Thymus (tissue), 11 donors: Measurements from ENCODE around the gene NLRP9. TPM values are rescaled to one million over a fixed set of nuclear protein-coding genes. Genes with fewer than 3 reads are reported as not detected.

Experiments used
- DNase-seq, 9 donors: peaks; one replicate each; pipeline ENCODE4 v3.0.0-alpha.2; 2013; ENCODE audit warnings: low spot score in 9 of 9, low read depth in 6 of 9, missing footprints in 1 of 9
- H3K27ac ChIP-seq, 2 donors: one replicate each; pipeline ENCODE4 v1.5.1; 2013; ENCODE audit warnings: control low read depth in 1 of 2, low read depth in 1 of 2, low read length in 1 of 2, mild to moderate bottlenecking in 1 of 2, moderate library complexity in 1 of 2
- H3K27me3 ChIP-seq, 2 donors: one replicate each; pipeline ENCODE4 v1.5.1; 2013; ENCODE audit warnings: low read length in 1 of 2; ENCODE audit not compliant: control insufficient read depth in 2 of 2, insufficient read depth in 1 of 2
- H3K36me3 ChIP-seq, 2 donors: one replicate each; pipeline ENCODE4 v1.5.1; 2013; ENCODE audit warnings: low read length in 1 of 2, mild to moderate bottlenecking in 1 of 2, moderate library complexity in 1 of 2; ENCODE audit not compliant: control insufficient read depth in 2 of 2, insufficient read depth in 2 of 2
- H3K4me1 ChIP-seq, 2 donors: one replicate each; pipeline ENCODE4 v1.5.1; 2013; ENCODE audit warnings: low read length in 2 of 2; ENCODE audit not compliant: control insufficient read depth in 2 of 2, insufficient read depth in 2 of 2
- H3K4me3 ChIP-seq, 2 donors: one replicate each; pipeline ENCODE4 v1.5.1; 2013; ENCODE audit warnings: low read length in 2 of 2, control low read depth in 1 of 2, mild to moderate bottlenecking in 1 of 2
- H3K9me3 ChIP-seq, 2 donors: one replicate each; pipeline ENCODE4 v1.5.1; 2013; ENCODE audit warnings: low read length in 1 of 2, mild to moderate bottlenecking in 1 of 2; ENCODE audit not compliant: control insufficient read depth in 2 of 2, insufficient read depth in 1 of 2
- WGBS: extraction: QIAGEN DNeasy Blood & Tissue Kit; methylation state at CpG from one replicate; pipeline ENCODE4 v1.1.7; 2013; 5-methylcytosine and 5-hydroxymethylcytosine counted together
- polyA plus RNA-seq: library from polyadenylated mRNA; stranded (reverse); fragments of 200-250 nt; gene quantifications from one replicate; pipeline ENCODE4 v1.2.3, GENCODE V29; 2013
- total RNA-seq: library from RNA; stranded (reverse); fragments of 120-200 nt; gene quantifications from one replicate; pipeline ENCODE4 v1.2.4, GENCODE V29; 2013
- donor health status: healthy.

Gene NLRP9
- total and polyA plus RNA-seq, 2 donors, result 0.02 TPM; not detected in 1

- Histone ChIP-seq H3K4me1 (peaks cover 15 to 19% of the 10 kb centered on the region in 2 donors), H3K4me3 (no peak overlapping the region), H3K27ac (no peak overlapping the region), H3K27me3 (no peaks in the 10 kb centered on the region), H3K9me3 (no peaks in the 10 kb centered on the region), H3K36me3 (peaks cover 43 to 48% of the 10 kb centered on the region in 2 donors)
- no peak for DNase-seq
- 96% methylated on average over 5 of the region's 5 CpGs for WGBS
These were observed 65.8 kb downstream of the NLRP9 start for GRCh38 chr19:55672418-55672817.

GRCh38 chr19:55671054-55671378 lies 67.2 kb downstream of the NLRP9 start:
- Histone ChIP-seq H3K36me3 (peaks cover 57 to 61% of the 10 kb centered on the region in 2 donors), H3K27me3 (no peaks in the 10 kb centered on the region), H3K9me3 (no peaks in the 10 kb centered on the region), H3K4me3 (no peak overlapping the region), H3K4me1 (peaks cover 5 to 11% of the 10 kb centered on the region in 2 donors), H3K27ac (no peak overlapping the region)
- WGBS, result over 99% methylated on average over 2 of the region's 2 CpGs
- no peak for DNase-seq

- peaks cover 0 to 6% of the 10 kb centered on the region in 2 donors for H3K4me1 ChIP-seq
- no peak overlapping the region for H3K4me3 ChIP-seq
- H3K27me3 ChIP-seq, result no peaks in the 10 kb centered on the region
- H3K9me3 ChIP-seq, result no peaks in the 10 kb centered on the region
- WGBS, result 91% methylated on average over 23 of the region's 23 CpGs
- H3K27ac ChIP-seq, result no peak overlapping the region
- no peak for DNase-seq
- peaks cover 62 to 65% of the 10 kb centered on the region in 2 donors for H3K36me3 ChIP-seq
These were observed 67.7 kb downstream of the NLRP9 start for GRCh38 chr19:55670280-55671053.

- peaks cover 66 to 71% of the 10 kb centered on the region in 2 donors for H3K36me3 ChIP-seq
- no peak overlapping the region for H3K27ac ChIP-seq
- 95% methylated on average over 43 of the region's 43 CpGs for WGBS
- DNase-seq, result no peak
- H3K9me3 ChIP-seq, result no peaks in the 10 kb centered on the region
- no peaks in the 10 kb centered on the region for H3K27me3 ChIP-seq
- no peak overlapping the region for H3K4me3 ChIP-seq
- peaks cover 0 to 5% of the 10 kb centered on the region in 2 donors for H3K4me1 ChIP-seq
These were observed 68.6 kb downstream of the NLRP9 start for GRCh38 chr19:55669418-55670279.

- H3K27ac ChIP-seq, result no peak overlapping the region
- no peaks in the 10 kb centered on the region for H3K9me3 ChIP-seq
- H3K4me3 ChIP-seq, result no peak overlapping the region
- H3K36me3 ChIP-seq, result peaks cover 73 to 80% of the 10 kb centered on the region in 2 donors
- H3K4me1 ChIP-seq, result no peaks in the 10 kb centered on the region
- 94% methylated on average over 30 of the region's 30 CpGs for WGBS
- no peak for DNase-seq
- H3K27me3 ChIP-seq, result no peaks in the 10 kb centered on the region
These were observed 69.4 kb downstream of the NLRP9 start for GRCh38 chr19:55668603-55669348.

DNA sequence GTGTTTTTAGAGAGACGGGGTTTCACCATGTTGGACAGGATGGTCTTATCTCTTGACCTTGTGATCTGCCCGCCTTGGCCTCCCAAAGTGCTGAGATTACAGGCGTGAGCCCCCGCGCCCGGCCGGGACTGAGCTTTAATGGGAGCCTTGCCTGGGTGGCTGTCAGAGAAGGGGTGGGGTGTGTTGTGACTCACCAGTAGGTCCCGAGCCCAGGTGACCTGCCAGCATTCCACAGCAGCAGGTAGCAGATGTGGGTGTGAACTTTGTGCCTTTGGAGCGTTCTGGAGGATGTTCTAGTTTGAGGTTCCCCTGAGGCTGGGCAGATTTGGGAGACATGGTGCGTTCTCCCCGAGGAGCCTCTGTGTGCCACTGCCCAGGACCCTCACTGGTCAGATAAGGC lies 70.2 kb downstream of the NLRP9 start:
- no peaks in the 10 kb centered on the region for H3K9me3 ChIP-seq
- no peak for DNase-seq
- peaks cover 78 to 84% of the 10 kb centered on the region in 2 donors for H3K36me3 ChIP-seq
- no peaks in the 10 kb centered on the region for H3K4me1 ChIP-seq
- WGBS, result 97% methylated on average over 11 of the region's 11 CpGs
- no peak overlapping the region for H3K27ac ChIP-seq
- H3K4me3 ChIP-seq, result no peak overlapping the region
- no peaks in the 10 kb centered on the region for H3K27me3 ChIP-seq

DNA sequence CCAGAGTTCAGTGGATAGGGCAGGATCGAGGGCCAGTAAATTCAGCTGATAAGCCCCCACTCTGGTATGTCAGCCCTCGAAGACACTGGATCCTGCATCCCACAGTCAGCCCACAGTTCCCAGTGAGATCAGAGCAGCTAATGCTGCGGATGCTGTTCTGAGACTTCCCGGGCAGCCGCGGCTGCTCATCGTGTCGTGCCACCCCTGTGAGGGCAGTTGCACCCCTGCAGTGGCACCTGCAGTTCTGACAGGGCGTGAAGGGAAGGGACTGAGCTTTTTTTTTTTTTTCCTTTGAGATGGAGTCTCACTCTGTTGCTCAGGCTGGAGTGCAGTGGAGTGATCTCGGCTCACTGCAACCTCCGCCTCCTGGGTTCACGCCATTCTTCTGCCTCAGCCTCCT lies 70.7 kb downstream of the NLRP9 start:
- H3K4me1 ChIP-seq, result no peaks in the 10 kb centered on the region
- H3K27me3 ChIP-seq, result no peaks in the 10 kb centered on the region
- no peak for DNase-seq
- H3K36me3 ChIP-seq, result peaks cover 82 to 89% of the 10 kb centered on the region in 2 donors
- 98% methylated on average over 12 of the region's 12 CpGs for WGBS
- no peak overlapping the region for H3K4me3 ChIP-seq
- no peaks in the 10 kb centered on the region for H3K9me3 ChIP-seq
- no peak overlapping the region for H3K27ac ChIP-seq

- Histone ChIP-seq H3K4me1 (no peaks in the 10 kb centered on the region), H3K36me3 (peaks cover 83 to 94% of the 10 kb centered on the region in 2 donors), H3K27me3 (no peaks in the 10 kb centered on the region), H3K9me3 (no peaks in the 10 kb centered on the region), H3K4me3 (no peak overlapping the region), H3K27ac (no peak overlapping the region)
- WGBS, result 89% methylated on average over 4 of the region's 4 CpGs
- DNase-seq, result no peak
These were observed 71.2 kb downstream of the NLRP9 start for GRCh38 chr19:55667006-55667381.
